HepG2 (cell line): ENCODE data around the gene CTSZ. TPM values are rescaled to one million over a fixed set of nuclear protein-coding genes. Genes with fewer than 3 reads are reported as not detected.

Source experiments
- AGO2 ChIP-seq: fragments of 200-400 bp; formaldehyde crosslinking; optimal IDR thresholded peaks from 2 replicates; pipeline ENCODE3; 2017; ENCODE audit warnings: mild to moderate bottlenecking, low read depth, low read length, moderate library complexity
- BHLHE40 ChIP-seq: IDR thresholded peaks from 2 replicates; pipeline ENCODE4 v1.6.1; 2011; ENCODE audit warnings: low read length, improper control_type of control experiment
- CBFB ChIP-seq: sonication (generic); formaldehyde crosslinking; IDR thresholded peaks from 2 replicates; pipeline ENCODE4 v1.4.0; 2020; ENCODE audit warnings: missing genetic modification reagents
- ELF1 ChIP-seq: sonication (generic); formaldehyde crosslinking; IDR thresholded peaks from 2 replicates; pipeline ENCODE4 v1.4.0; 2020; ENCODE audit warnings: missing genetic modification reagents
- EP300 ChIP-seq, 3 experiments: sonication (generic) in 1 of 3; formaldehyde crosslinking in 1 of 3; IDR thresholded peaks; 2 replicates each; pipeline versions ENCODE4 v1.5.1 to v1.6.1; 2011 to 2020; ENCODE audit warnings: low read depth in 2 of 3, low read length in 2 of 3, borderline replicate concordance in 1 of 3, improper control_type of control experiment in 1 of 3, mild to moderate bottlenecking in 1 of 3, missing genetic modification reagents in 1 of 3, moderate library complexity in 1 of 3
- HMG20A ChIP-seq: IDR thresholded peaks from 2 replicates; pipeline ENCODE4 v1.6.1; 2016; ENCODE audit warnings: borderline replicate concordance
- HOXA7 ChIP-seq: sonication (generic); formaldehyde crosslinking; IDR thresholded peaks from 2 replicates; pipeline ENCODE4 v1.8.1; 2022; ENCODE audit warnings: mild to moderate bottlenecking, missing genetic modification reagents, moderate library complexity
- KDM1A ChIP-seq: IDR thresholded peaks from 2 replicates; pipeline ENCODE4 v1.6.1; 2016; ENCODE audit warnings: missing compliant biosample characterization
- MYNN ChIP-seq: sonication (generic); formaldehyde crosslinking; IDR thresholded peaks from 2 replicates; pipeline ENCODE4 v1.4.0; 2020; ENCODE audit warnings: mild to moderate bottlenecking, low read depth, missing genetic modification reagents
- PHF21A ChIP-seq: sonication (generic); formaldehyde crosslinking; IDR thresholded peaks from 2 replicates; pipeline ENCODE4 v1.5.0; 2020; ENCODE audit warnings: mild to moderate bottlenecking, missing genetic modification reagents
- POLR2G ChIP-seq: fragments of 200-400 bp; formaldehyde crosslinking; IDR thresholded peaks from 2 replicates; pipeline ENCODE4 v1.6.1; 2018; ENCODE audit warnings: mild to moderate bottlenecking, low read depth, low read length, moderate library complexity
- RBM22 ChIP-seq: fragments of 200-400 bp; formaldehyde crosslinking; optimal IDR thresholded peaks from 2 replicates; pipeline ENCODE3; 2017; ENCODE audit warnings: mild to moderate bottlenecking, low read length, moderate library complexity
- SMARCE1 ChIP-seq: fragments of 450-650 bp; IDR thresholded peaks from 2 replicates; pipeline ENCODE4 v1.6.1; 2017; ENCODE audit warnings: borderline replicate concordance
- STAT5B ChIP-seq: sonication (generic); formaldehyde crosslinking; IDR thresholded peaks from 2 replicates; pipeline ENCODE4 v1.4.0; 2020; ENCODE audit warnings: missing genetic modification reagents
- ZNF143 ChIP-seq: sonication (generic); formaldehyde crosslinking; IDR thresholded peaks from 2 replicates; pipeline ENCODE4 v1.4.0; 2020; ENCODE audit warnings: missing genetic modification reagents
- ZNF451 ChIP-seq: sonication (generic); formaldehyde crosslinking; IDR thresholded peaks from 2 replicates; pipeline ENCODE4 v1.5.0; 2020; ENCODE audit warnings: mild to moderate bottlenecking, missing genetic modification reagents
- ZNF776 ChIP-seq: sonication (generic); formaldehyde crosslinking; IDR thresholded peaks from 2 replicates; pipeline ENCODE4 v1.4.0; 2020; ENCODE audit warnings: mild to moderate bottlenecking, missing genetic modification reagents
- polyA plus RNA-seq, 8 experiments: library from polyadenylated mRNA; depleted of rRNA in 3 of 8; stranded (reverse) in 7 of 8; unstranded in 1 of 8; fragments of >200 nt; fragmentation: Illumina TruSeq in 4 of 8; extraction: Trizol in 4 of 8; gene quantifications; 2 replicates each; pipeline versions ENCODE4 v1.2.1 to v1.2.3, GENCODE V29; 2011 to 2016; ENCODE audit warnings: low read depth in 4 of 8, missing spikeins in 1 of 8, mixed read lengths in 1 of 8; ENCODE audit not compliant: insufficient read depth in 1 of 8
- total RNA-seq, 5 experiments: library from RNA; depleted of rRNA; stranded (reverse); fragments of >200 nt; fragmentation: Illumina TruSeq; extraction: Trizol; gene quantifications; 2 replicates each; pipeline ENCODE4 v1.2.3, GENCODE V29; 2016; ENCODE audit warnings: low read depth in 1 of 5
- TF ChIP-seq, protein P1 (sequence below): sonication (generic); formaldehyde crosslinking; conservative IDR thresholded peaks from 2 replicates; pipeline ENCODE4 v1.4.0; 2020; ENCODE audit warnings: missing genetic modification reagents
- TF ChIP-seq, protein P2 (sequence below): sonication (generic); formaldehyde crosslinking; IDR thresholded peaks from 2 replicates; pipeline ENCODE4 v1.4.0; 2020; ENCODE audit warnings: missing genetic modification reagents
- TF ChIP-seq, protein P3 (sequence below): sonication (generic); formaldehyde crosslinking; IDR thresholded peaks from 2 replicates; pipeline ENCODE4 v1.9.0; 2022; ENCODE audit warnings: low read depth, missing genetic modification reagents
- TF ChIP-seq, protein P4 (sequence below), 2 experiments: sonication (generic) in 1 of 2; formaldehyde crosslinking in 1 of 2; IDR thresholded peaks; 2 replicates each; pipeline versions ENCODE4 v1.5.1 to v1.6.1; 2011 to 2020; ENCODE audit warnings: borderline replicate concordance in 1 of 2, low read depth in 1 of 2, low read length in 1 of 2, mild to moderate bottlenecking in 1 of 2, missing genetic modification reagents in 1 of 2, moderate library complexity in 1 of 2

Gene CTSZ
- total and polyA plus RNA-seq, 2 of the 13 experiments (the other 11 are each of a cell fraction or from before 2014, with no cell fraction given), result 0.33 TPM; not detected in 1

DNA sequence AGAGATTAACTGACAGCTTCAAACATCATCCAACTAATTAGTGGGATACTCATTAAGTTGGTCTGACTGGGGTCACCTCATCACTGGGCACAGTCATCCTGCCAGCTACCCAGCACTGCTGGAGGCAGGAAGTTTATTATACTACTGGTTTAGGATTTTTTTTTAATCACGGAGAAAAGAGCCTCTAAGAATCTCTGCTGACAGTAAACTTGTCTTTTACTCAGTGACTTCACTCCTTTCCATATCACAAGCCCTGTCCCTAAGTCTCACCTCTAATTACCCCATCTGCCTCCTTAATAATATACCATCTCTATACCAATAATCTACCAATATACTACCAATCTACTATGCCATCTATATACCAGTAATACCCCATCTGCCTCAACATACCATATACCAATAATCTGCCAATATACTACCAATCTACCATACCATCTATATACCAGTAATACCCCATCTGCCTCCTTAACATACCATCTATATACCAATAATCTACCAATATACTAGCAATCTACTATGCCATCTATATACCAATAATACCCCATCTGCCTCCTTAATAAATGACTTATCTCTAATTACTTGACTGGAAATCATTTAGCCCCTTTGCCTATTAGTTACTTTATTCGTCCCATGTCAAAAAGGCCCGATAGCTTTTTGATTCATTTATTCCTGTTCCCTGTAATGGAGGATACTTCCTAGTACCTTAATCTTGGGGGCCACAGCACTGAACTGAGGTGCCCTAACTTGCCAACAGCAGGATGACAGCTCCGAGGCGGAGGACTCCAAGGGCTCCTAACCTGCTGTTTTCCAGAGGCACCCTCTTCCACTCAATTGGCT, 20.1 kb upstream of the CTSZ start (continued):
- TF ChIP-seq, protein P1, sequence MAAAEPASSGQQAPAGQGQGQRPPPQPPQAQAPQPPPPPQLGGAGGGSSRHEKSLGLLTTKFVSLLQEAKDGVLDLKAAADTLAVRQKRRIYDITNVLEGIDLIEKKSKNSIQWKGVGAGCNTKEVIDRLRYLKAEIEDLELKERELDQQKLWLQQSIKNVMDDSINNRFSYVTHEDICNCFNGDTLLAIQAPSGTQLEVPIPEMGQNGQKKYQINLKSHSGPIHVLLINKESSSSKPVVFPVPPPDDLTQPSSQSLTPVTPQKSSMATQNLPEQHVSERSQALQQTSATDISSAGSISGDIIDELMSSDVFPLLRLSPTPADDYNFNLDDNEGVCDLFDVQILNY (CRISPR knock-in tag), result no peak
- no peak for TF ChIP-seq PHF21A (CRISPR knock-in tag)
- no peak for TF ChIP-seq MYNN (CRISPR knock-in tag)
- TF ChIP-seq ZNF776 (CRISPR knock-in tag), result no peak
- TF ChIP-seq POLR2G, result 0 out of 2 replicates have a peak, but pooled peaks have one; percentile 49
- TF ChIP-seq, protein P2, sequence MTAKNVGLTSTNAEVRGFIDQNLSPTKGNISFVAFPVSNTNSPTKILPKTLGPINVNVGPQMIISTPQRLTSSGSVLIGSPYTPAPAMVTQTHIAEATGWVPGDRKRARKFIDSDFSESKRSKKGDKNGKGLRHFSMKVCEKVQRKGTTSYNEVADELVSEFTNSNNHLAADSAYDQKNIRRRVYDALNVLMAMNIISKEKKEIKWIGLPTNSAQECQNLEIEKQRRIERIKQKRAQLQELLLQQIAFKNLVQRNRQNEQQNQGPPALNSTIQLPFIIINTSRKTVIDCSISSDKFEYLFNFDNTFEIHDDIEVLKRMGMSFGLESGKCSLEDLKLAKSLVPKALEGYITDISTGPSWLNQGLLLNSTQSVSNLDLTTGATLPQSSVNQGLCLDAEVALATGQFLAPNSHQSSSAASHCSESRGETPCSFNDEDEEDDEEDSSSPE (CRISPR knock-in tag), result no peak
- TF ChIP-seq ZNF143 (CRISPR knock-in tag), result no peak
- TF ChIP-seq, protein P3, sequence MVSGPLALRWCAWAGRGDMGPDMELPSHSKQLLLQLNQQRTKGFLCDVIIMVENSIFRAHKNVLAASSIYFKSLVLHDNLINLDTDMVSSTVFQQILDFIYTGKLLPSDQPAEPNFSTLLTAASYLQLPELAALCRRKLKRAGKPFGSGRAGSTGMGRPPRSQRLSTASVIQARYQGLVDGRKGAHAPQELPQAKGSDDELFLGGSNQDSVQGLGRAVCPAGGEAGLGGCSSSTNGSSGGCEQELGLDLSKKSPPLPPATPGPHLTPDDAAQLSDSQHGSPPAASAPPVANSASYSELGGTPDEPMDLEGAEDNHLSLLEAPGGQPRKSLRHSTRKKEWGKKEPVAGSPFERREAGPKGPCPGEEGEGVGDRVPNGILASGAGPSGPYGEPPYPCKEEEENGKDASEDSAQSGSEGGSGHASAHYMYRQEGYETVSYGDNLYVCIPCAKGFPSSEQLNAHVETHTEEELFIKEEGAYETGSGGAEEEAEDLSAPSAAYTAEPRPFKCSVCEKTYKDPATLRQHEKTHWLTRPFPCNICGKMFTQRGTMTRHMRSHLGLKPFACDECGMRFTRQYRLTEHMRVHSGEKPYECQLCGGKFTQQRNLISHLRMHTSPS, result no peak
- no peak for TF ChIP-seq ZNF451
- TF ChIP-seq, protein P4, sequence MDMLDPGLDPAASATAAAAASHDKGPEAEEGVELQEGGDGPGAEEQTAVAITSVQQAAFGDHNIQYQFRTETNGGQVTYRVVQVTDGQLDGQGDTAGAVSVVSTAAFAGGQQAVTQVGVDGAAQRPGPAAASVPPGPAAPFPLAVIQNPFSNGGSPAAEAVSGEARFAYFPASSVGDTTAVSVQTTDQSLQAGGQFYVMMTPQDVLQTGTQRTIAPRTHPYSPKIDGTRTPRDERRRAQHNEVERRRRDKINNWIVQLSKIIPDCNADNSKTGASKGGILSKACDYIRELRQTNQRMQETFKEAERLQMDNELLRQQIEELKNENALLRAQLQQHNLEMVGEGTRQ (IDR thresholded peaks at IDR 0.05; ENCODE audit: low read depth, low read length), result no peak
- TF ChIP-seq, protein P4 (CRISPR knock-in tag; IDR thresholded peaks at IDR 0.05; ENCODE audit: borderline replicate concordance), result no peak
- TF ChIP-seq RBM22, result peak; percentile 75
- no peak for TF ChIP-seq BHLHE40
- TF ChIP-seq CBFB (CRISPR knock-in tag), result no peak
- no peak for TF ChIP-seq HOXA7 (CRISPR knock-in tag)
- no peak for TF ChIP-seq SMARCE1
- peak; percentile 51 for TF ChIP-seq AGO2
- TF ChIP-seq STAT5B (CRISPR knock-in tag), result no peak
- 0 out of 2 replicates have a peak, but pooled peaks have one; percentile 6 for TF ChIP-seq ELF1
- no peak for TF ChIP-seq EP300 (IDR thresholded peaks at IDR 0.05; ENCODE audit: low read depth in 2 of 2, low read length in 2 of 2)
- TF ChIP-seq EP300 (CRISPR knock-in tag; IDR thresholded peaks at IDR 0.05; ENCODE audit: borderline replicate concordance), result no peak
- TF ChIP-seq KDM1A, result no peak
- TF ChIP-seq HMG20A, result no peak
